ENCODE measurements around the gene POP4. TPM values are rescaled to one million over a fixed set of nuclear protein-coding genes. Genes with fewer than 3 reads are reported as not detected.
A peak's percentile ranks its signal among the peaks of the same experiment; 100 is the strongest.

The POP4 gene
- total and polyA plus RNA-seq, 3 experiments from 2014 or later, result 145 to 156 (median 150) TPM

- H3K4me3 ChIP-seq (ENCODE audit: low read length), result no peak overlapping the region
- no peaks in the 10 kb centered on the region for H3K36me3 ChIP-seq (ENCODE audit: insufficient read depth, low read length)
- no peaks in the 10 kb centered on the region for H3K27me3 ChIP-seq (ENCODE audit: insufficient read depth, low read length, poor library complexity, severe bottlenecking)
- H3K27ac ChIP-seq (ENCODE audit: low read depth, low read length), result no peak overlapping the region
- no peaks in the 10 kb centered on the region for H3K9me3 Mint-ChIP-seq
- H3K36me3 Mint-ChIP-seq, result no peaks in the 10 kb centered on the region
- no peak overlapping the region for H3K27ac Mint-ChIP-seq
- POLR2A ChIA-PET, result interaction anchor here (1.0 kb wide), 1 partner anchor 9 kb away, joined by 3 read pairs; no protein-coding TSS in a partner anchor
- peaks cover 11 to 16% (median 15%) of the 10 kb centered on the region in 3 donors for H3K4me1 Mint-ChIP-seq
- H3K4me3 Mint-ChIP-seq, result no peak overlapping the region
- H3K9me3 ChIP-seq (ENCODE audit: low read length), result no peaks in the 10 kb centered on the region
- peaks cover 12% of the 10 kb centered on the region for H3K4me1 ChIP-seq (ENCODE audit: insufficient read depth, low read length)
- peaks cover 0 to 2% of the 10 kb centered on the region in 2 donors for H3K27me3 Mint-ChIP-seq
- CTCF ChIA-PET, result no interaction called here
- DNase-seq, result no peak
These were observed 35.5 kb downstream of the POP4 start for GRCh38 chr19:29641597-29641996.

GRCh38 chr19:29643361-29643935 lies 37.4 kb downstream of the POP4 start:
- H3K9me3 Mint-ChIP-seq, result no peaks in the 10 kb centered on the region
- CTCF ChIA-PET, result no interaction called here
- no peak overlapping the region for H3K4me3 Mint-ChIP-seq
- H3K36me3 Mint-ChIP-seq, result no peaks in the 10 kb centered on the region
- H3K4me1 Mint-ChIP-seq, result peaks cover 11 to 16% (median 15%) of the 10 kb centered on the region in 3 donors
- Histone ChIP-seq H3K4me1 (ENCODE audit: insufficient read depth, low read length) (peaks cover 12% of the 10 kb centered on the region), H3K27me3 (ENCODE audit: insufficient read depth, low read length, poor library complexity, severe bottlenecking) (no peaks in the 10 kb centered on the region), H3K27ac (ENCODE audit: low read depth, low read length) (no peak overlapping the region), H3K4me3 (ENCODE audit: low read length) (no peak overlapping the region), H3K36me3 (ENCODE audit: insufficient read depth, low read length) (no peaks in the 10 kb centered on the region), H3K9me3 (ENCODE audit: low read length) (no peaks in the 10 kb centered on the region)
- POLR2A ChIA-PET, result no interaction called here
- no peak overlapping the region for H3K27ac Mint-ChIP-seq
- DNase-seq, result no peak
- H3K27me3 Mint-ChIP-seq, result peaks cover 0 to 2% of the 10 kb centered on the region in 2 donors

DNA sequence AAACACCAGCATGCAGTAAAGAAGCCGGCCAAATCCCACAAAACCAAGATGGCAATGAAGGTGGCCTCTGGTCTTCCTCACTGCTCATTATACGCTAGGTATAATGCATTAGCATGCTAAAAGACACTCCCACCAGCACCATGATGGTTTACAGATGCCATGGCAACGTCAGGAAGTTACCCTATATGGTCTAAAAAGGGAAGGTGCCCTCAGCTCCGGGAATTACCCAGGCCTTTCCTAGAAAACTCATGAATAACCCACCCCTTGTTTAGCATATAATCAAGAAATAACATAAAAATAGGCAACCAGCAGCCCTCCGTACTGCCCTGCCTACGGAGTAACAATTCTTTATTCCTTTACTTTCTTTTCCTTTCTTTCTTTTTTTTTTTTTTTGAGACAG lies 38.1 kb downstream of the POP4 start:
- peaks cover 11 to 16% (median 15%) of the 10 kb centered on the region in 3 donors for H3K4me1 Mint-ChIP-seq

GRCh38 chr19:29645491-29645867 lies 39.4 kb downstream of the POP4 start:
- no peak for DNase-seq
- H3K4me3 ChIP-seq (ENCODE audit: low read length), result no peak overlapping the region
- H3K9me3 ChIP-seq (ENCODE audit: low read length), result no peaks in the 10 kb centered on the region
- Mint-ChIP-seq H3K27ac (peak overlapping the region in 1 of 8 donors; percentile 64), H3K9me3 (no peaks in the 10 kb centered on the region), H3K36me3 (no peaks in the 10 kb centered on the region), H3K4me3 (peak overlapping the region in 1 of 7 donors; percentile 74), H3K27me3 (peaks cover 0 to 2% of the 10 kb centered on the region in 2 donors), H3K4me1 (peaks cover 13 to 16% (median 15%) of the 10 kb centered on the region in 3 donors)
- H3K36me3 ChIP-seq (ENCODE audit: insufficient read depth, low read length), result no peaks in the 10 kb centered on the region
- no peaks in the 10 kb centered on the region for H3K27me3 ChIP-seq (ENCODE audit: insufficient read depth, low read length, poor library complexity, severe bottlenecking)
- peaks cover 12% of the 10 kb centered on the region for H3K4me1 ChIP-seq (ENCODE audit: insufficient read depth, low read length)
- ChIA-PET CTCF (interaction anchor here (1.3 kb wide), 1 partner anchor 35 kb away, joined by 3 read pairs; no protein-coding TSS in a partner anchor), POLR2A (no interaction called here)
- H3K27ac ChIP-seq (ENCODE audit: low read depth, low read length), result no peak overlapping the region

More for the DNA sequence above, 38.1 kb downstream of the POP4 start:
- H3K4me3 Mint-ChIP-seq, result no peak overlapping the region
- H3K36me3 Mint-ChIP-seq, result no peaks in the 10 kb centered on the region
- H3K36me3 ChIP-seq (ENCODE audit: insufficient read depth, low read length), result no peaks in the 10 kb centered on the region
- peaks cover 12% of the 10 kb centered on the region for H3K4me1 ChIP-seq (ENCODE audit: insufficient read depth, low read length)
- CTCF ChIA-PET, result no interaction called here
- no peak overlapping the region for H3K4me3 ChIP-seq (ENCODE audit: low read length)
- no peak for DNase-seq
- peaks cover 0 to 2% of the 10 kb centered on the region in 2 donors for H3K27me3 Mint-ChIP-seq
- H3K27ac Mint-ChIP-seq, result no peak overlapping the region
- H3K27ac ChIP-seq (ENCODE audit: low read depth, low read length), result no peak overlapping the region
- POLR2A ChIA-PET, result no interaction called here
- H3K27me3 ChIP-seq (ENCODE audit: insufficient read depth, low read length, poor library complexity, severe bottlenecking), result no peaks in the 10 kb centered on the region
- H3K9me3 Mint-ChIP-seq, result no peaks in the 10 kb centered on the region
- H3K9me3 ChIP-seq (ENCODE audit: low read length), result no peaks in the 10 kb centered on the region

DNA sequence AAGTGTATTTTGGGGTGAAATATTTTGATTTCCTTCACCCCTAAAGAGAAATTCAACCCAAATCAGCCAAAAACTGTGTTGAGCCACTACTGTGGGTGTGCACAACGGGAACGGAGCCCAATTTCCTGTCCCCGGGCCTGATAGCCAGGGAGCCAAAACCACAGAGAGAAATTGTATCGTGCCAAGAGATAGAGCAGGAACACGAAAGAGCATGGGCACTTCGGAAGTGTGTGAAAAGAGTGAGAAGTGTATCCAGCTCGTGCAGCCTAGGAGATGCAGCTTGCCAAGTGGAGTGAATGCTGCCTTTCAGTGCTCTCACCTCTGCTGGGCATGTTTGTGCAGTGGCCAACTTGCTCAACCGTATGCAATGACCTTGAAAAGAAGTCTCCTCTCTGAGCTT lies 39.8 kb downstream of the POP4 start:
- Histone ChIP-seq H3K27ac (ENCODE audit: low read depth, low read length) (no peak overlapping the region), H3K4me3 (ENCODE audit: low read length) (no peak overlapping the region), H3K4me1 (ENCODE audit: insufficient read depth, low read length) (peaks cover 12% of the 10 kb centered on the region), H3K36me3 (ENCODE audit: insufficient read depth, low read length) (no peaks in the 10 kb centered on the region), H3K9me3 (ENCODE audit: low read length) (no peaks in the 10 kb centered on the region), H3K27me3 (ENCODE audit: insufficient read depth, low read length, poor library complexity, severe bottlenecking) (no peaks in the 10 kb centered on the region)
- H3K9me3 Mint-ChIP-seq, result no peaks in the 10 kb centered on the region
- no peaks in the 10 kb centered on the region for H3K36me3 Mint-ChIP-seq
- peaks cover 0 to 2% of the 10 kb centered on the region in 2 donors for H3K27me3 Mint-ChIP-seq
- peak overlapping the region in 2 of 8 donors; percentile 10 to 68 for H3K27ac Mint-ChIP-seq
- H3K4me3 Mint-ChIP-seq, result peak overlapping the region in 3 of 7 donors; percentile 6 to 8 (median 8)
- ChIA-PET POLR2A (no interaction called here), CTCF (interaction anchor here (0.7 to 1.8 kb wide), 3 partner anchors 19 to 114 kb away, joined by 3 to 4 read pairs (median 3); partner anchors contain the start of gene PLEKHF1)
- no peak for DNase-seq
- peaks cover 14 to 16% (median 15%) of the 10 kb centered on the region in 3 donors for H3K4me1 Mint-ChIP-seq

- Mint-ChIP-seq H3K4me1 (peaks cover 20 to 27% (median 20%) of the 10 kb centered on the region in 3 donors), H3K27me3 (peaks cover 0 to under 1% of the 10 kb centered on the region in 2 donors), H3K4me3 (peak overlapping the region in 2 of 7 donors; percentile 58 to 63), H3K27ac (peak overlapping the region in 3 of 8 donors; percentile 15 to 80 (median 58)), H3K9me3 (peaks cover 0 to 5% (median 0%) of the 10 kb centered on the region in 5 donors), H3K36me3 (no peaks in the 10 kb centered on the region)
- Histone ChIP-seq H3K27me3 (ENCODE audit: insufficient read depth, low read length, poor library complexity, severe bottlenecking) (no peaks in the 10 kb centered on the region), H3K9me3 (ENCODE audit: low read length) (no peaks in the 10 kb centered on the region), H3K4me1 (ENCODE audit: insufficient read depth, low read length) (peaks cover 9% of the 10 kb centered on the region), H3K27ac (ENCODE audit: low read depth, low read length) (no peak overlapping the region), H3K36me3 (ENCODE audit: insufficient read depth, low read length) (no peaks in the 10 kb centered on the region), H3K4me3 (ENCODE audit: low read length) (no peak overlapping the region)
- ChIA-PET POLR2A (no interaction called here), CTCF (interaction anchor here (1.2 kb wide), 1 partner anchor 41 kb away, joined by 6 read pairs; no protein-coding TSS in a partner anchor)
- DNase-seq, result no peak
These were observed 44.8 kb downstream of the POP4 start for GRCh38 chr19:29650772-29651387.

GRCh38 chr19:29651622-29652394 lies 45.7 kb downstream of the POP4 start:
- POLR2A ChIA-PET, result no interaction called here
- H3K27ac Mint-ChIP-seq, result peak overlapping the region in 2 of 8 donors; percentile 23 to 55
- peaks cover 14 to 22% (median 15%) of the 10 kb centered on the region in 3 donors for H3K4me1 Mint-ChIP-seq
- peaks cover 0 to 5% (median 0%) of the 10 kb centered on the region in 5 donors for H3K9me3 Mint-ChIP-seq
- Histone ChIP-seq H3K9me3 (ENCODE audit: low read length) (no peaks in the 10 kb centered on the region), H3K4me3 (ENCODE audit: low read length) (no peak overlapping the region), H3K36me3 (ENCODE audit: insufficient read depth, low read length) (no peaks in the 10 kb centered on the region), H3K27ac (ENCODE audit: low read depth, low read length) (no peak overlapping the region), H3K4me1 (ENCODE audit: insufficient read depth, low read length) (peaks cover 5% of the 10 kb centered on the region), H3K27me3 (ENCODE audit: insufficient read depth, low read length, poor library complexity, severe bottlenecking) (no peaks in the 10 kb centered on the region)
- H3K36me3 Mint-ChIP-seq, result no peaks in the 10 kb centered on the region
- H3K4me3 Mint-ChIP-seq, result peak overlapping the region in 3 of 7 donors; percentile 29 to 61 (median 58)
- no peaks in the 10 kb centered on the region for H3K27me3 Mint-ChIP-seq
- DNase-seq, result no peak
- CTCF ChIA-PET, result interaction anchor here (1.2 kb wide), 1 partner anchor 42 kb away, joined by 6 read pairs; no protein-coding TSS in a partner anchor

Data from CD8-positive, alpha-beta memory T cell (primary cell).